NCI-H345 treated with DMSO at 0.1 percent for 48 hours (cell line): ENCODE results near the gene CEP152.
"Not testable (repeated sequence)": the region's sequence is repeated elsewhere in the genome, so short reads cannot be mapped to it uniquely, and the experiment has no call there.

Experiments used
- DNase-seq: peaks from one replicate; lab custom pipeline; 2025; ENCODE audit not compliant: unreplicated experiment; lab: John Stamatoyannopoulos, UW

The CEP152 gene

GRCh38 chr15:48810414-48811324 is at the start of gene CEP152:
Gene CEP152 (minus strand): TSS chr15:48811069. CDS start chr15:48805649, 5,420 bp downstream.
- DNase-seq = peak; percentile 90

GRCh38 chr15:48859426-48859825 is 48.6 kb upstream of the CEP152 start:
- no peak for DNase-seq

GRCh38 chr15:48858401-48858800 is 47.5 kb upstream of the CEP152 start:
- DNase-seq = no peak

- DNase-seq = no peak
Measured at GRCh38 chr15:48856942-48857341, 46.1 kb upstream of the CEP152 start.

- no peak for DNase-seq
Measured at GRCh38 chr15:48855501-48856440, 44.9 kb upstream of the CEP152 start.

- DNase-seq = not testable (repeated sequence)
Measured at GRCh38 chr15:48854434-48854833, 43.6 kb upstream of the CEP152 start.

- no peak for DNase-seq
Measured at GRCh38 chr15:48851956-48852355, 41.1 kb upstream of the CEP152 start.

GRCh38 chr15:48850648-48851047 is 39.8 kb upstream of the CEP152 start:
- DNase-seq = no peak

- no peak for DNase-seq
Measured at GRCh38 chr15:48845123-48845522, 34.3 kb upstream of the CEP152 start.

GRCh38 chr15:48842501-48842900 is 31.6 kb upstream of the CEP152 start:
- DNase-seq = no peak

GRCh38 chr15:48834756-48835155 is 23.9 kb upstream of the CEP152 start:
- DNase-seq = no peak

- DNase-seq = no peak
Measured at GRCh38 chr15:48833526-48834239, 22.8 kb upstream of the CEP152 start.

- no peak for DNase-seq
Measured at GRCh38 chr15:48832648-48833047, 21.8 kb upstream of the CEP152 start.

- no peak for DNase-seq
Measured at GRCh38 chr15:48828906-48829305, 18.0 kb upstream of the CEP152 start.

GRCh38 chr15:48828471-48828870 is 17.6 kb upstream of the CEP152 start:
- DNase-seq = no peak

- DNase-seq = no peak
Measured at GRCh38 chr15:48825075-48825474, 14.2 kb upstream of the CEP152 start.

- no peak for DNase-seq
Measured at GRCh38 chr15:48823706-48824105, 12.8 kb upstream of the CEP152 start.

- DNase-seq = no peak
Measured at GRCh38 chr15:48823237-48823636, 12.4 kb upstream of the CEP152 start.

GRCh38 chr15:48814286-48814685 is 3.4 kb upstream of the CEP152 start:
- no peak for DNase-seq

- peak; percentile 38 for DNase-seq
Measured at GRCh38 chr15:48811325-48811958, 573 bp upstream of the CEP152 start.

- DNase-seq = no peak
Measured at GRCh38 chr15:48806151-48806550, 4.7 kb downstream of the CEP152 start.
